GM12864 (cell line): ENCODE measurements around the gene TNFSF8.

ENCODE experiments used
- DNase-seq: peaks from one replicate; pipeline ENCODE4 v3.0.0-alpha.2; 2011; ENCODE audit warnings: low read depth
- H3K4me3 ChIP-seq: 2 replicates; pipeline ENCODE4 v1.5.1; 2011; ENCODE audit warnings: mild to moderate bottlenecking, low read depth, low read length, control low read depth
- TF ChIP-seq, protein P1 (sequence below): IDR thresholded peaks from 2 replicates; pipeline ENCODE4 v1.5.1; 2011; ENCODE audit warnings: low read depth, mild to moderate bottlenecking, moderate library complexity, low read length, control low read depth, inconsistent platforms; ENCODE audit errors: missing control alignments

The TNFSF8 gene

DNA sequence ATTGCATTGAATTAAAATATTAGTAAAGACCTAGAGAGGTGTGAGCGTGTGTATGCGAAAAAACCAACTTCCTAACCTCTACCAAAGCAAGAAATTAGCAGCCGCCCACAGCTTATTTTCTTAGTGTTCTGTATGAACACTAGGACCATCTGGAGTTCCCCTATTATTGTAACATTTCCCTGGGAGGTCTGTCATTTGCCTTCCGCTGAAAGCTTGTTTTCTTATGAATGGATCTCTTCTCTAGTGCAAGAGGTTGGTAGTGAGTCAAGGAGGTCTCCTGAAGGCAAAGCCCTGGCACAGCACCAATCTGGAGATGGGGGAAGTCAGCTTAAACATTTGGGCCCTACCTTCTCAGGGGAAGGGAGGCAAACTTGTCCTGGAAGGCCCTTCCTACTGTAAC is 10.8 kb downstream of the TNFSF8 start:
- H3K4me3 ChIP-seq: no peak overlapping the region
- no peak for DNase-seq
- TF ChIP-seq, protein P1, sequence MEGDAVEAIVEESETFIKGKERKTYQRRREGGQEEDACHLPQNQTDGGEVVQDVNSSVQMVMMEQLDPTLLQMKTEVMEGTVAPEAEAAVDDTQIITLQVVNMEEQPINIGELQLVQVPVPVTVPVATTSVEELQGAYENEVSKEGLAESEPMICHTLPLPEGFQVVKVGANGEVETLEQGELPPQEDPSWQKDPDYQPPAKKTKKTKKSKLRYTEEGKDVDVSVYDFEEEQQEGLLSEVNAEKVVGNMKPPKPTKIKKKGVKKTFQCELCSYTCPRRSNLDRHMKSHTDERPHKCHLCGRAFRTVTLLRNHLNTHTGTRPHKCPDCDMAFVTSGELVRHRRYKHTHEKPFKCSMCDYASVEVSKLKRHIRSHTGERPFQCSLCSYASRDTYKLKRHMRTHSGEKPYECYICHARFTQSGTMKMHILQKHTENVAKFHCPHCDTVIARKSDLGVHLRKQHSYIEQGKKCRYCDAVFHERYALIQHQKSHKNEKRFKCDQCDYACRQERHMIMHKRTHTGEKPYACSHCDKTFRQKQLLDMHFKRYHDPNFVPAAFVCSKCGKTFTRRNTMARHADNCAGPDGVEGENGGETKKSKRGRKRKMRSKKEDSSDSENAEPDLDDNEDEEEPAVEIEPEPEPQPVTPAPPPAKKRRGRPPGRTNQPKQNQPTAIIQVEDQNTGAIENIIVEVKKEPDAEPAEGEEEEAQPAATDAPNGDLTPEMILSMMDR: no peak

DNA sequence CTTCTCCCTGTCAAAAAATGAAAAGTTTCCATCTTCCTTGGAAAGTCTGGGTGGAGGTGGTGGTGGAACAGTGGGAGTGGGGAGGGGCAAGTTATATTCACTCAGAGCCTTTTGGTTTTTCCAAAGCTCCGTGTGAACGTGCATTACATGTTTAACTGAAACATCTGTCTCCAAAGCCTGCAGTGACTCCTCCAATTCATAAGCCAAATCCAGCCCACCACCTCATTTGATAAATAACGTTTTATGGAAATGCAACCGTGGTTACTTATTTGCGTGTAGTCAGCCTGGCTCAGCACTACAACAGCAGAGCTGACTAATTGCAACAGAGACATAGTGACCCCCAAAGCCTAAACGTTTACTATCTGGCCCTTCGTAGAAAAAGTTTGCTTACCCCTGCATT is 13.9 kb downstream of the TNFSF8 start:
- TF ChIP-seq, protein P1: no peak
- no peak for DNase-seq
- no peak overlapping the region for H3K4me3 ChIP-seq

DNA sequence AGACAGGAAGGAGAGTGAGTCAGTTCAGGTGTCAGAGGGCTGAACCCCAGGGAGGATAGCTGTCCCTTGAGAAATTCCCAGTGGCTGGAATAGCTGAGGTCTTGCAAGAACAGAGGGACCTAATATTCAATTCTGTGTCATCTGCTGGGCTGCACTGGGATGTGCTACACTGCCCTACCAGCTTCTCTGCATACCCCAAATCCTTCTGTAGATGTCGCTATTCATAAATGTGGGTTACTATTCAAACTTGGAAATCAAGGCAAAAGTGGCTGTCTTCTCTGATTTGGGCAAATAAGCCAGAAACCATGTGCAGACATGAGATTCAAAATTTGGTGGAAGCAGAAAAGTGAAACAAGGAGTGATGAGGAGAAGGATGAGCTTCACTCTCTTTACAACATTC is 16.3 kb downstream of the TNFSF8 start:
- no peak overlapping the region for H3K4me3 ChIP-seq
- DNase-seq: no peak
- TF ChIP-seq, protein P1: peak; percentile 26

DNA sequence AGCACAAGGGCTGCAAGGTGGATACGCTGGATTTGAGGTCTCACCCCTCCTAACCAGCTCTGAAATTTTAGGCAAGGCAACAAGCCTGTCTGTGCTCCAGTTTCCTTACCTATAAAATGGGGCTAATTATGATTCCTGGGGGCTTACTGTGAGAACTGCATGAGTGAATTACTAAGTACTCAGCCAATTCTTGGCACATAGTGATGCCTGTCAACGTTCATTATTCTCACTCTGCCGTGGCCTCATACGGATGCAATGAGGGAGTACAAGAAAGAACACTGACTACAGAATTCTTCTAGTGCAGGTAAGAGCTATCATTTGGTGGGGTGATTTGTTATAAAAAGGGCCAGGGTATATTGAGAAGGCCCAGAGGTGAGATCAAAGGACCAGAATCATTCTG is 16.7 kb downstream of the TNFSF8 start:
- TF ChIP-seq, protein P1: no peak
- no peak overlapping the region for H3K4me3 ChIP-seq
- no peak for DNase-seq

DNA sequence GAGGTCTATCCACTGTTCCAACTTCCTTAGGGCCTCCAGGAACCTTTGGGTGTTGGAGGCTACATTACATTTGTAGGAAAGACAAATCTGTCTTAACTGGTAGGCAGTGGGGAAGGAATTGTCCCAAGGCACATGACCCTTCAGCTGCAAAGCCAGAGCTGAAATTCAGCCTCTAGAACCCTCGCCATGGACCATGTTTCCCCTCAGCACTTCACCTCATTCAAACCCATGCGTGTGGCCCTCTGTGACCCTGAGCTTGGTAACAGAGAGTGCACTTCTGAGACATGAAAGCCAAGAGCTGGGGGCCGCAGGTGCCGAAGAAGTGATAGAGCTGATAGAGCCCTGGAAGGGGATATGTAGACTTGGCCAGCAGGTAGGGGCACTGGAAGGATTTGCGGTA is 17.2 kb downstream of the TNFSF8 start:
- H3K4me3 ChIP-seq: no peak overlapping the region
- TF ChIP-seq, protein P1: no peak
- DNase-seq: no peak

DNA sequence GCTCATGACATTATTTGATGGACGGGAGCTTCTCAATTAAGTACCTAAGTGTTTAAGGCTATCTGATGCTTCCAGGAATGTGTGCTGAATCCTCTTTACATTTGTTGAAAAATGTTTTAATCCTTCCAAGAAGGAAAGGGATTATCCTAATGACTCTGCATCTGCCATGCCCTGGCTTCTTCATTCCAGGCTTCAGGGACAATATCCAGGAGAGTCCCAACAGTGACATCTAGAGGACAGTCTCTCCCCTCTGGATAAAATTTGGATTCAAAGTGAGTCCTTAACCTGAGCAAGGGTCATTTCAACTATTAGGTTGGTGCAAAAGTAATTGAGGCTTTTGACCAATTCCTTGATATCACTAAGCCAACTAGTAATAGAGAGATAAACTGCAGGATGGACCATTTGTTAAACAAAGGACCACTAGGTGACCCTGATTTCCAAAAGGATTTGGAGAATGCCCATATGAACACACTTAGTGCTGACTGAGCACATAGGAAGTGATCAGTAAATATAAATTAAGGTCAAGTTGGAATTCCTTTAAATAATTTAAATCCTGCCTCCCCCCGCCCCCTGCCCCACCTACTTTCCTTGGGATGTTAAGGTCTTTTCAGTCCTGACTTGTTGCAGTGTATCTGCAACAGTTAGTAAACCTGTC is 19.1 kb downstream of the TNFSF8 start:
- TF ChIP-seq, protein P1: peak; percentile 42
- no peak overlapping the region for H3K4me3 ChIP-seq
- no peak for DNase-seq

DNA sequence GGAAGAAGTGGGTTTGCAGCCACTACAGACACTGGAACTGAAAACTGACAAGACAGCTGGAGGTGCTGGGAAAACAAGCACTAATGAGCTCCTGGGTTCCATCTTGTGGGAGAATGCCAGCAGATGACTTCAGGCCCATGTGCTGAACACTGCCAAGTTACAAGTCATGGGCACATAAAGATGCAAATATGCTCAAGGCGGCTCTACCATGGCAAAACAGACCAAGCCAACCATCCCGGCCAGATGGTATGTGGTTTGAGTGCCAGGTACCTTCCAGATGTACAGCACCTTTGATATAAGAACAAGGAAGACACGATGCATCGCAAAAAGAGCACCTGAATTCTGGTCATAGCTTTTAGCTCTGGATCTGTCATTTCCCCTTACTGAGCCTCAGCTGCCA is 19.9 kb downstream of the TNFSF8 start:
- DNase-seq: no peak
- H3K4me3 ChIP-seq: no peak overlapping the region
- TF ChIP-seq, protein P1: no peak
